GM20000 (cell line): ENCODE data around the gene RIT1.
"Not testable (repeated sequence)": the region's sequence is repeated elsewhere in the genome, so short reads cannot be mapped to it uniquely, and the experiment has no call there.

ENCODE experiments used
- DNase-seq: peaks from one replicate; pipeline ENCODE4 v3.0.0; 2012; ENCODE audit warnings: low spot score
- TF ChIP-seq, protein P1 (sequence below): IDR thresholded peaks from 2 replicates; pipeline ENCODE4 v1.5.1; 2012; ENCODE audit warnings: mild to moderate bottlenecking, control low read depth; ENCODE audit errors: extremely low read depth, missing control alignments

The RIT1 gene

GRCh38 chr1:155932487-155932886 is 21.3 kb upstream of the RIT1 start:
- TF ChIP-seq, protein P1, sequence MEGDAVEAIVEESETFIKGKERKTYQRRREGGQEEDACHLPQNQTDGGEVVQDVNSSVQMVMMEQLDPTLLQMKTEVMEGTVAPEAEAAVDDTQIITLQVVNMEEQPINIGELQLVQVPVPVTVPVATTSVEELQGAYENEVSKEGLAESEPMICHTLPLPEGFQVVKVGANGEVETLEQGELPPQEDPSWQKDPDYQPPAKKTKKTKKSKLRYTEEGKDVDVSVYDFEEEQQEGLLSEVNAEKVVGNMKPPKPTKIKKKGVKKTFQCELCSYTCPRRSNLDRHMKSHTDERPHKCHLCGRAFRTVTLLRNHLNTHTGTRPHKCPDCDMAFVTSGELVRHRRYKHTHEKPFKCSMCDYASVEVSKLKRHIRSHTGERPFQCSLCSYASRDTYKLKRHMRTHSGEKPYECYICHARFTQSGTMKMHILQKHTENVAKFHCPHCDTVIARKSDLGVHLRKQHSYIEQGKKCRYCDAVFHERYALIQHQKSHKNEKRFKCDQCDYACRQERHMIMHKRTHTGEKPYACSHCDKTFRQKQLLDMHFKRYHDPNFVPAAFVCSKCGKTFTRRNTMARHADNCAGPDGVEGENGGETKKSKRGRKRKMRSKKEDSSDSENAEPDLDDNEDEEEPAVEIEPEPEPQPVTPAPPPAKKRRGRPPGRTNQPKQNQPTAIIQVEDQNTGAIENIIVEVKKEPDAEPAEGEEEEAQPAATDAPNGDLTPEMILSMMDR, result no peak
- no peak for DNase-seq

DNA sequence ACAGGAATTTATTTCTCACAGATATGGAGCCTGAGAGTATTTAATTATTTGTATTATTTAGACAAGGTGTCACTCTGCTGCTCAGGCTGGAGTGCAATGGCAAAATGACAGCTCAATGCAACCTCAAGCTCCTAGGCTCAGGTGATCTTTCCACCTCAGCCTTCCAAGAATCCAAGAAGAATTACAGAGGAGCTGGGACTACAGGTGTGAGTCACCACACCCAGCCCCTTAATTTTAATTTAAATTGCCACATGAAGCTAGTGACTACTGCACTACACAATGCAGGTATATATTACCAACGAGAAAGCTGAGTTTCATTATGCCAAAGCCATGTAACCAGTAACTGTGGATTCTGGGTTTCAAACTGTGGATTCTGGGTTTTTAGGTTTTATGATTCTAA is 20.9 kb upstream of the RIT1 start:
- no peak for DNase-seq
- TF ChIP-seq, protein P1, result no peak

DNA sequence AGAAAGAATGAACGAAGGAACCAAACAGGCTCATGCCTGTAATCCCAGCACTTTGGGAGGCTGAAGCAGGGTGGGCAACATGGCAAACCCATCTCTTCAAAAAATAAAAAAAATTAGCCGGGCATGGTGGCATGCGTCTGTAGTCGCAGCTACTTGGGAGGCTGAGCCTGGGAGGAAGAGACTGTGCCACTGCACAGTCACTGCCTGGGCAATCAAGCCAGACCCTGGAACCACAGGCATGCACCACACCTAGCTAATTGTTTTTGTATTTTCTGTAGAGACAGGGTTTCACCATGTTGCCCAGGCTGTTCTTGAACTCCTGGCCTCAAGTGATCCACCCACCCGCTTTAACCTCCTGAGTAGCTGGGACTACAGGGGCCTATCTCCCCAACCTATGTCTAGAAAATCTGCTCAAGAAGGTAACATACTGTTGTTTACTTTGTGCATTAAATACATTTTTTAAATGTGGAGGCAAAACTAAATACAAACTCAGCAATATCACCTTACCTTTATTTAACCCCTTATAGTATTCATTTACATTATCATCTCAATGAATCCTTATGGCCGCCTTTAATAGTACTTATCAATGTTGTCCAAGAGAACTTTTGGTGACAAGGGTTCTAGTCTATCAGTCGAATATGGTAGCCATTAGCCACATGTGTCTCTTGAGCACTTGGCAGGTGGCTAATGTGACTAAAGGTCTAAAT is 20.3 kb upstream of the RIT1 start:
- TF ChIP-seq, protein P1, result no peak
- no peak for DNase-seq

- DNase-seq, result not testable (repeated sequence)
These were observed 19.6 kb upstream of the RIT1 start for GRCh38 chr1:155930725-155931124.

GRCh38 chr1:155929057-155929456 is 17.9 kb upstream of the RIT1 start:
- TF ChIP-seq, protein P1, result no peak
- DNase-seq, result no peak

DNA sequence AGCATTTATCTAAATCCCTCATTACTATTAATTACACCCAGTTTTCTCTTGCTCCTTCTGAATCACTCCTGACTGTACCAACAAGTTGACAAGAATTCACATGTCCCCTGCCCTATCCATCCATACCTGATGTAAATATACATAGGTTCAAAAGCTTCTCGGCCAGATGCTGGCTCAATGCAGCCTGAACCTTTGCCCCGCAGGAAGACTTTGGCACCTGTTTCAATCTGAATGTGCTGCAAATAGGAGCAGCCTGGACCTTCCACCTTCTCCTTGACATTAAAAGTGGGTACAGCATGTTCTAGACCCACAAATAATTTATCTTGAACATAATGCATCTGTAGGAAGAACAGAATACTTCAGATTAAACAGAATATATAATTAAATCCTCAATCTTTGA is 14.4 kb upstream of the RIT1 start:
- DNase-seq, result no peak
- TF ChIP-seq, protein P1, result no peak

GRCh38 chr1:155920717-155921116 is 9.6 kb upstream of the RIT1 start:
- no peak for DNase-seq
- TF ChIP-seq, protein P1, result no peak

DNA sequence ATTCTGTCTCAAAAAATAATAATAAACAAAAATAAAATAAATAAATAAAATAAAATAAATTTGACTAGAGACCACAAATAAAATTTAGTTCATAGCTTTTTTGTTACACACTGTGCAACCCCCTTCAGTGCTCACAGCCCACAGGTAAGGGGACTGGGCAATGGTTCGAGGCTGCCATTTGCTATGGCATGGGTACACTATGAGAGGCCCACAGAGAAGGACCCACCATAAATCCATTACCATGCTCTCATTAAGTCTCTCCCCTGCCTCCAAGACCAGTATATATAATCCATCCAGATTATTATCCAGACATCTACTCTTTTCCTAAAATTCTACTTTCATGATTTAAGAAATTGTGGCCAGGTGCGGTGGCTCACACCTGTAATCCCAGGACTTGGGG is 8.7 kb upstream of the RIT1 start:
- TF ChIP-seq, protein P1, result no peak
- no peak for DNase-seq
